ENCODE data around the gene GLIS1. TPM values are rescaled to one million over a fixed set of nuclear protein-coding genes. Genes with fewer than 3 reads are reported as not detected.

GLIS1 gene
- total RNA-seq, 1 experiment from 2014 or later: 0.39 TPM

GRCh38 chr1:53625766-53626520, 113.0 kb downstream of the GLIS1 start:
- no peak for ATAC-seq
- BruUV-seq (replicated peaks): no TSS peak
- H3K4me1 ChIP-seq (ENCODE audit: control insufficient read depth in 1 of 2, insufficient read depth in 2 of 2, low read length in 2 of 2): no peaks in the 10 kb centered on the region
- POLR2A ChIA-PET: no interaction called here
- H3K4me2 ChIP-seq (ENCODE audit: low read length): no peak overlapping the region
- DNase-seq (ENCODE audit: low read depth, low spot score): no peak
- no peaks in the 10 kb centered on the region for H3K36me3 ChIP-seq (ENCODE audit: control insufficient read depth in 1 of 2, insufficient read depth in 2 of 2, low read length in 2 of 2)
- H3K9ac ChIP-seq (ENCODE audit: low read length): no peak overlapping the region
- RAD21 ChIA-PET (ENCODE audit: low non-redundant PET in 1 of 2, low total read pairs in 2 of 2, uncharacterized antibody in 2 of 2, unreplicated experiment in 2 of 2): no interaction called here
- TF ChIP-seq SRF (IDR thresholded peaks at IDR 0.05; ENCODE audit: low read depth): no peak
- TF ChIP-seq ZNF274 (IDR thresholded peaks at IDR 0.05; ENCODE audit: low read depth, low read length): no peak
- no peak for TF ChIP-seq MAX (IDR thresholded peaks at IDR 0.05)
- TF ChIP-seq SIN3A (IDR thresholded peaks at IDR 0.05; ENCODE audit: low read depth): no peak
- no peak for TF ChIP-seq ZBTB33 (IDR thresholded peaks at IDR 0.05; ENCODE audit: extremely low read depth, insufficient replicate concordance, low read length)
- TF ChIP-seq REST (IDR thresholded peaks at IDR 0.05; ENCODE audit: low read depth): no peak
- no peak for TF ChIP-seq EZH2 (IDR thresholded peaks at IDR 0.05)
- no peak for TF ChIP-seq EZH2phosphoT487 (IDR thresholded peaks at IDR 0.05; ENCODE audit: borderline replicate concordance)
- no peak for TF ChIP-seq YY1 (IDR thresholded peaks at IDR 0.05; ENCODE audit: extremely low read depth, insufficient replicate concordance, low read depth, low read length)
- no peak for TF ChIP-seq JUND (IDR thresholded peaks at IDR 0.05)
- TF ChIP-seq SP1 (IDR thresholded peaks at IDR 0.05; ENCODE audit: low read depth): no peak
- no peak for TF ChIP-seq CBX3 (IDR thresholded peaks at IDR 0.05; ENCODE audit: low read depth)
- no peak for TF ChIP-seq ZFX (IDR thresholded peaks at IDR 0.05)
- no peak for TF ChIP-seq POLR2A (IDR thresholded peaks at IDR 0.05; ENCODE audit: borderline replicate concordance, extremely low read depth, insufficient read depth, insufficient read length)
- TF ChIP-seq POLR2AphosphoS5 (IDR thresholded peaks at IDR 0.05; ENCODE audit: low read depth, low read length): no peak
- no peak for TF ChIP-seq FOSL1 (IDR thresholded peaks at IDR 0.05; ENCODE audit: low read depth)
- no peak for TF ChIP-seq CEBPB (IDR thresholded peaks at IDR 0.05; ENCODE audit: low read depth)
- TF ChIP-seq RAD21 (IDR thresholded peaks at IDR 0.05; ENCODE audit: low read depth): no peak
- no peak overlapping the region for H3K4me3 ChIP-seq (replicated peaks in 1 of 2; ENCODE audit: low read depth in 1 of 2, low read length in 2 of 2)
- no peaks in the 10 kb centered on the region for H4K20me1 ChIP-seq (ENCODE audit: insufficient read depth)
- H3K27ac ChIP-seq (ENCODE audit: low read depth, low read length): no peak overlapping the region
- no peaks in the 10 kb centered on the region for H3K9me3 ChIP-seq (ENCODE audit: control insufficient read depth in 1 of 2, insufficient read depth in 1 of 2, low read depth in 1 of 2, low read length in 2 of 2)
- CTCF ChIA-PET: no interaction called here
- H2AFZ ChIP-seq (ENCODE audit: low read depth, low read length, poor library complexity, severe bottlenecking): no peak overlapping the region
- H3K9me2 ChIP-seq (ENCODE audit: insufficient read depth): no peaks in the 10 kb centered on the region
- H3K27me3 ChIP-seq (ENCODE audit: insufficient read depth, low read length): no peaks in the 10 kb centered on the region
- H3K79me2 ChIP-seq (ENCODE audit: insufficient read depth, low read length): no peaks in the 10 kb centered on the region
- intact Hi-C loops (cut with micrococcal nuclease): no loop called here
